H9 (cell line): Measurements from ENCODE around the gene DCLK2. TPM values are rescaled to one million over a fixed set of nuclear protein-coding genes. Genes with fewer than 3 reads are reported as not detected.

Experiments used
- DNase-seq: peaks from one replicate; pipeline ENCODE4 v3.0.0-alpha.2; 2017
- H2AFZ ChIP-seq: one replicate; pipeline ENCODE4 v1.6.1; 2013; ENCODE audit warnings: mild to moderate bottlenecking, low read length, control low read depth, moderate library complexity
- H2AK5ac ChIP-seq: 2 replicates; pipeline ENCODE4 v1.6.1; 2013; ENCODE audit warnings: low read length, control low read depth, mixed read lengths; ENCODE audit not compliant: insufficient read length
- H2BK120ac ChIP-seq: one replicate; pipeline ENCODE4 v1.6.1; 2013; ENCODE audit warnings: low read depth, mild to moderate bottlenecking, low read length, control low read depth, inconsistent platforms; ENCODE audit not compliant: poor library complexity, severe bottlenecking
- H2BK12ac ChIP-seq: 2 replicates; pipeline ENCODE4 v1.6.1; 2013; ENCODE audit warnings: low read length, control low read depth, mixed read lengths, low read depth; ENCODE audit not compliant: insufficient read length
- H2BK15ac ChIP-seq: 2 replicates; pipeline ENCODE4 v1.6.1; 2013; ENCODE audit warnings: low read depth, low read length, control low read depth
- H2BK20ac ChIP-seq: one replicate; pipeline ENCODE4 v1.6.1; 2013; ENCODE audit warnings: low read depth, mild to moderate bottlenecking, low read length, control low read depth, inconsistent platforms; ENCODE audit not compliant: poor library complexity, severe bottlenecking
- H2BK5ac ChIP-seq: 2 replicates; pipeline ENCODE4 v1.6.1; 2013; ENCODE audit warnings: low read length, control low read depth, mixed read lengths; ENCODE audit not compliant: insufficient read length
- H3K14ac ChIP-seq: 2 replicates; pipeline ENCODE4 v1.6.1; 2013; ENCODE audit warnings: low read length, control low read depth; ENCODE audit not compliant: insufficient read depth
- H3K18ac ChIP-seq: 2 replicates; pipeline ENCODE4 v1.6.1; 2013; ENCODE audit warnings: low read depth, mild to moderate bottlenecking, mixed read lengths, low read length, control low read depth; ENCODE audit not compliant: insufficient read length
- H3K23ac ChIP-seq: 2 replicates; pipeline ENCODE4 v1.6.1; 2013; ENCODE audit warnings: low read length, control low read depth, mixed read lengths, low read depth; ENCODE audit not compliant: insufficient read length
- H3K23me2 ChIP-seq: 2 replicates; pipeline ENCODE4 v1.6.1; 2013; ENCODE audit warnings: low read depth, mild to moderate bottlenecking, mixed read lengths, low read length, control low read depth; ENCODE audit not compliant: insufficient read length, poor library complexity, severe bottlenecking
- H3K27ac ChIP-seq: 2 replicates; pipeline ENCODE4 v1.5.1; 2013; ENCODE audit warnings: low read length, control low read depth, mixed read lengths, low read depth; ENCODE audit not compliant: insufficient read length
- H3K27me3 ChIP-seq: 2 replicates; pipeline ENCODE4 v1.6.1; 2013; ENCODE audit warnings: low read length, control low read depth, inconsistent platforms; ENCODE audit not compliant: insufficient read depth
- H3K4ac ChIP-seq: 2 replicates; pipeline ENCODE4 v1.6.1; 2013; ENCODE audit warnings: low read depth, mild to moderate bottlenecking, control low read depth, inconsistent platforms, low read length, moderate library complexity
- H3K4me1 ChIP-seq: 2 replicates; pipeline ENCODE4 v1.6.1; 2013; ENCODE audit warnings: low read length, control low read depth, inconsistent platforms; ENCODE audit not compliant: insufficient read depth
- H3K4me2 ChIP-seq: 2 replicates; pipeline ENCODE4 v1.6.1; 2013; ENCODE audit warnings: low read length, control low read depth, mixed read lengths; ENCODE audit not compliant: insufficient read length, insufficient read depth
- H3K56ac ChIP-seq: 2 replicates; pipeline ENCODE4 v1.6.1; 2013; ENCODE audit warnings: low read depth, mild to moderate bottlenecking, mixed read lengths, low read length, control low read depth; ENCODE audit not compliant: insufficient read length
- H3K79me1 ChIP-seq: 2 replicates; pipeline ENCODE4 v1.6.1; 2013; ENCODE audit warnings: low read depth, mild to moderate bottlenecking, moderate library complexity, low read length, control low read depth, inconsistent platforms; ENCODE audit not compliant: insufficient read depth, poor library complexity, severe bottlenecking
- H3K79me2 ChIP-seq: 2 replicates; pipeline ENCODE4 v1.6.1; 2013; ENCODE audit warnings: low read length, control low read depth, inconsistent platforms; ENCODE audit not compliant: insufficient read depth
- H3K9ac ChIP-seq: 2 replicates; pipeline ENCODE4 v1.6.1; 2013; ENCODE audit warnings: low read length, control low read depth, mixed read lengths; ENCODE audit not compliant: insufficient read length; ENCODE audit errors: extremely low read depth
- H3K9me3 ChIP-seq: one replicate; pipeline ENCODE4 v1.6.1; 2013; ENCODE audit warnings: low read depth, low read length, inconsistent platforms; ENCODE audit not compliant: control insufficient read depth
- H3T11ph ChIP-seq: one replicate; pipeline ENCODE4 v1.6.1; 2013; ENCODE audit warnings: mild to moderate bottlenecking, low read length, control low read depth, inconsistent platforms
- H4K20me1 ChIP-seq: one replicate; pipeline ENCODE4 v1.6.1; 2013; ENCODE audit not compliant: control insufficient read depth, insufficient read length, insufficient read depth
- H4K5ac ChIP-seq: 2 replicates; pipeline ENCODE4 v1.6.1; 2013; ENCODE audit warnings: low read depth, mild to moderate bottlenecking, mixed read lengths, low read length, control low read depth; ENCODE audit not compliant: insufficient read length
- H4K8ac ChIP-seq: replicated peaks from 2 replicates; pipeline ENCODE4 v1.6.1; 2013; ENCODE audit warnings: low read length, control low read depth, mixed read lengths, low read depth; ENCODE audit not compliant: insufficient read length
- H4K91ac ChIP-seq: 2 replicates; pipeline ENCODE4 v1.6.1; 2013; ENCODE audit warnings: low read depth, mild to moderate bottlenecking, moderate library complexity, mixed read lengths, low read length, control low read depth; ENCODE audit not compliant: insufficient read length
- H3K27ac Mint-ChIP-seq, 3 experiments: 2 replicates in 2 of 3; 3 replicates in 1 of 3; pipeline ENCODE4 v1.8.0; 2020 to 2021; ENCODE audit warnings: mixed read lengths in 3 of 3, mild to moderate bottlenecking in 1 of 3, moderate library complexity in 1 of 3
- H3K27me3 Mint-ChIP-seq: 2 replicates; pipeline ENCODE4 v1.8.0; 2021; ENCODE audit warnings: low read depth, mild to moderate bottlenecking, moderate library complexity, mixed read lengths
- H3K36me3 Mint-ChIP-seq, 3 experiments: 2 replicates in 2 of 3; 3 replicates in 1 of 3; pipeline ENCODE4 v1.8.0; 2020 to 2021; ENCODE audit warnings: low read depth in 3 of 3, mixed read lengths in 3 of 3; ENCODE audit not compliant: insufficient read depth in 1 of 3
- H3K4me1 Mint-ChIP-seq, 2 experiments: 2 replicates each; pipeline ENCODE4 v1.8.0; 2020; ENCODE audit warnings: mixed read lengths in 2 of 2
- H3K4me3 Mint-ChIP-seq, 2 experiments: 2 replicates in 1 of 2; 3 replicates in 1 of 2; pipeline ENCODE4 v1.8.0; 2020 to 2021; ENCODE audit warnings: mild to moderate bottlenecking in 2 of 2, mixed read lengths in 2 of 2, moderate library complexity in 1 of 2
- H3K9me3 Mint-ChIP-seq, 2 experiments: 2 replicates in 1 of 2; 3 replicates in 1 of 2; pipeline ENCODE4 v1.8.0; 2020; ENCODE audit warnings: mild to moderate bottlenecking in 2 of 2, mixed read lengths in 2 of 2, moderate library complexity in 1 of 2
- CTCF ChIP-seq: fragments of 200-600 bp; sonication (generic); conservative IDR thresholded peaks from 3 replicates; pipeline ENCODE4 v1.8.0; 2021; ENCODE audit warnings: antibody characterized with exemption, mild to moderate bottlenecking
- WGBS: extraction: QIAGEN DNeasy Blood & Tissue Kit; methylation state at CpG from one replicate; pipeline ENCODE4 v1.1.7; 2013; ENCODE audit warnings: missing lambda C conversion rate, low lambda C conversion rate, mixed read lengths; ENCODE audit not compliant: insufficient read length; ENCODE audit errors: extremely low coverage; 5-methylcytosine and 5-hydroxymethylcytosine counted together
- total RNA-seq: library from RNA; stranded (reverse); gene quantifications from 2 replicates; pipeline ENCODE4 v1.2.1, GENCODE V29; 2021

DCLK2 gene
- total RNA-seq, 1 experiment from 2014 or later = 0.33 TPM

- Histone ChIP-seq H3K27me3 (no peaks in the 10 kb centered on the region), H3K4ac (no peak overlapping the region), H2AFZ (no peak overlapping the region), H3K23me2 (no peaks in the 10 kb centered on the region), H3K9ac (no peak overlapping the region), H3K27ac (no peak overlapping the region), H2BK15ac (no peak overlapping the region), H4K91ac (no peak overlapping the region), H3K56ac (no peak overlapping the region), H3K79me2 (no peaks in the 10 kb centered on the region), H2BK12ac (no peak overlapping the region), H3K9me3 (no peaks in the 10 kb centered on the region), H4K20me1 (no peaks in the 10 kb centered on the region), H2BK120ac (no peak overlapping the region), H4K5ac (no peak overlapping the region), H3K18ac (no peak overlapping the region), H2BK20ac (no peak overlapping the region), H3K23ac (no peak overlapping the region), H3K4me1 (no peaks in the 10 kb centered on the region), H2AK5ac (no peak overlapping the region), H3T11ph (no peak overlapping the region), H4K8ac (no peak overlapping the region), H3K79me1 (no peaks in the 10 kb centered on the region), H2BK5ac (no peak overlapping the region), H3K4me2 (no peak overlapping the region), H3K14ac (no peak overlapping the region)
- Mint-ChIP-seq H3K4me1 (peaks cover 6 to 13% of the 10 kb centered on the region in 2 experiments), H3K27ac (no peak overlapping the region), H3K4me3 (no peak overlapping the region), H3K36me3 (peaks cover 0 to 4% (median 3%) of the 10 kb centered on the region in 3 experiments; a peak in 2 of 7 replicates), H3K9me3 (peaks cover 6 to 11% of the 10 kb centered on the region in 2 experiments), H3K27me3 (no peaks in the 10 kb centered on the region)
- DNase-seq = no peak
- WGBS = no CpG with 5 or more reads among the region's 3 CpGs
- no peak for TF ChIP-seq CTCF
Observed at GRCh38 chr4:150117629-150118028, 39.4 kb downstream of the DCLK2 start.
